Stimulated activated CD8-positive, alpha-beta memory T cell treated with anti-CD3 and anti-CD28 coated beads, Interleukin-4, amount 100 ng/mL, for 4 hours (primary cell): Measurements from ENCODE around the gene IL17A.

Source experiments
- DNase-seq, 2 donors: peaks; one replicate each; pipeline ENCODE4 v3.0.0-alpha.2; 2020; ENCODE audit warnings: low read depth in 2 of 2, low spot score in 1 of 2

Gene IL17A

GRCh38 chr6:52210227-52210626 is 24.1 kb downstream of the IL17A start:
- no peak for DNase-seq

DNA sequence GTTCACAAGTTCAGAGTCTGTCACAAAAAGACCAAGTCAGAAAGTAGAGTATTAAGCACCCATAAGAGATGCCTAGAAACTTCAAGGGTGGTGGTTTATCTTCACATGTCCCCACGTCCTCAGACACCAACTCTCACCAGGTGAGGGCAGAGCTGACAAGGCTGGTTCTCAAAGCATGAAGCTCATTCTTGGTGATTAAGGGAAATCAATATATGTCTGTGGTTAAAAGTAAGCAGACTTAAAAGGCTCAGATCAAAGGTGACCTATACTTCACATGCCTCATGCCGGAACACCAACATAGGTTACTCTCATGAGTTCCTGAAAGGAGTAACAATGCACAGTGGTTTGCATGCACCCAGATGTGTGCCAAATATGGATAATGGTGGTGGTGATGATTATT is 27.0 kb downstream of the IL17A start:
- DNase-seq, result no peak

- no peak for DNase-seq
Observed at GRCh38 chr6:52215787-52216186, 29.6 kb downstream of the IL17A start.

DNA sequence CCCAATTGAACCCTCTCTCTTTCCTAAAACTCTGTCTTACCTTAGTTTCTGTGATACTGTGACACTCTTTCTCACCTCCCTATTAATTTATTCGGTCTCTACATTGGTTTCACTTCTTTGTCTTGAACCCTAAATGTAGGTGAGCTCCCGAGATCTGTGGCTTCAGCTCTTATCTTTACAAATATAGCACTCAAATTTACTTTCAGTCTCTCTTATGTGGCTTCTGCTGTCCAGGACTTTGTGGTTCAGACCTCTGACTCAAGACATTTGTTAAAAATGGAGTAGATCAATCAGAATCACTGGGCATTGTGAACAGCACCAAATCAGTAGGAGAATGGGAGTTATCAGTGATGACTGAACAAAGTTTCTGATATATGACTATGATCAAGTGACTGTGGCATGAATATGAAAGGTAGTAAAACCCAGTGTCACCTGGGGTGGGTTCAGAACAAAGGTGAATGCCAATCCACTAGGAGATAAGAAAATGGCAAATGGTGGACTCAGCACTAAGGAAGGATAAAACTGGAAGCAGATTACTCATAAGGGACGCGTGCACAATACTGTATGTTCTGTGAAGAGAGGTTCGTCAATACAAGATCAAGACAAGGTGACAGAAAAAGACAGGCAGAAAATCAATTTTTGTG is 30.9 kb downstream of the IL17A start:
- no peak for DNase-seq

GRCh38 chr6:52217761-52218160 is 31.6 kb downstream of the IL17A start:
- no peak for DNase-seq

GRCh38 chr6:52221302-52221701 is 35.1 kb downstream of the IL17A start:
- no peak for DNase-seq

DNA sequence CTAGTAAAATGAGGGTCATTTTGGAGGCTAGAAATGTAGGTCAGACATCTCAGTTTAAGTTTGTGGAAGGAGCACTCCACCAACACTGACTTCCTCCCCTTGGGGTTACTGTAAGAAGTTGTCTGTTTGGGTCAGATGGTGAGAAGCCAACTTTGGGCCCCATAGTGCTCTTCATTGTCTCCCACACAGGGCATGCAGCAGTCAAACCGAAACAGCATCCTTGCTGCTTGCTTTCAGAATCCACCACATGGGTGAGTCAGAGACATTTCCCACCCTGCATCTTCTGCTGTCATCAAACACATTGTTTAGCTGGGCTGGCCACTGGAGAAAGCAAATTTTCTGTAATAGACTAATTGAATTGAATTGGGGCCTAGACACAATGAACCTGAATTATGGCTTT is 41.3 kb downstream of the IL17A start:
- DNase-seq, result no peak

GRCh38 chr6:52230685-52231084 is 44.5 kb downstream of the IL17A start:
- no peak for DNase-seq

DNA sequence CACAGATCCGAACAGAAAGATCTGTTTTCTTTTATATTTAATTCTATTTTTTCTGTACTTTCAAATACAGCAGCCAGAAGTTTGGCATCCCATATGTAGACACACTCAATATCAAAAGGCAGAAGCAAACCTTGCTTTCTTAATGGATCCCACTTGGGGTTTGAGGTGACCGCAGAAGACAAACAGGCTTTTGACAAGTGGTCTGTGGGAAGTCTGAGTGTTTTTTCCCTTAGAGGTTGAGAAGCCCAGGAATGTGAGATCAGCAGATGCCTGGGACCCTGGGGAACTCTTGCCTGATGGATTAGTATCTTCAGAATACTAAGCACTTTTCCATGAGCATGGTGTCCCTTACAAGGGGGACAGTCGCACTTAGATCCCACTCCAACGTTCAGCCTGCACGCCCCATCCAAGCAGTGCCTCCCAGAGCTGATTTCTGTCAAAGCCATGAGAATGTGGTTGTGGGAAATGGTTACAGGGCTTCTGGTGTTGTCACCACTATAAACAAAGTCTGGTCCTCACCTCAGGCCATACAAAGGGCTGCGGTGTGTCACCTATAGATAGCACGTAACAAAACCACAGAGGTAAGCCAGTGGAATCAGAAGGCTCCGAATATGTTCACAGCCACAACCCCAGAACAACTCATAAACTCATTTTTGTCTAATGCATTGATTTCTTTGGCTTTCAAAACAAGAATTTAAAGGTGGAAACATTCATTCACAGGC is 45.4 kb downstream of the IL17A start:
- DNase-seq, result no peak

- no peak for DNase-seq
Observed at GRCh38 chr6:52233005-52233404, 46.8 kb downstream of the IL17A start.

- DNase-seq, result no peak
Observed at GRCh38 chr6:52233975-52234823, 48.0 kb downstream of the IL17A start.
